KOPT-K1 (cell line): ENCODE data around the gene ACRBP.

Source experiments
- H3K27ac ChIP-seq: fragments of 200-600 bp; sonication (generic); 2 replicates; pipeline ENCODE4 v1.5.1; 2016; ENCODE audit warnings: antibody characterized with exemption, mild to moderate bottlenecking, low read depth, low read length; ENCODE audit not compliant: poor library complexity, severe bottlenecking
- H3K36me3 ChIP-seq: fragments of 200-600 bp; sonication (generic); 2 replicates; pipeline ENCODE4 v1.5.1; 2017; ENCODE audit warnings: antibody characterized with exemption, mild to moderate bottlenecking, low read length, moderate library complexity; ENCODE audit not compliant: insufficient read depth
- H3K9me3 ChIP-seq: fragments of 200-600 bp; sonication (generic); 2 replicates; pipeline ENCODE4 v1.5.1; 2017; ENCODE audit warnings: antibody characterized with exemption, low read length, mild to moderate bottlenecking; ENCODE audit not compliant: insufficient read depth, poor library complexity, severe bottlenecking

Gene ACRBP

DNA sequence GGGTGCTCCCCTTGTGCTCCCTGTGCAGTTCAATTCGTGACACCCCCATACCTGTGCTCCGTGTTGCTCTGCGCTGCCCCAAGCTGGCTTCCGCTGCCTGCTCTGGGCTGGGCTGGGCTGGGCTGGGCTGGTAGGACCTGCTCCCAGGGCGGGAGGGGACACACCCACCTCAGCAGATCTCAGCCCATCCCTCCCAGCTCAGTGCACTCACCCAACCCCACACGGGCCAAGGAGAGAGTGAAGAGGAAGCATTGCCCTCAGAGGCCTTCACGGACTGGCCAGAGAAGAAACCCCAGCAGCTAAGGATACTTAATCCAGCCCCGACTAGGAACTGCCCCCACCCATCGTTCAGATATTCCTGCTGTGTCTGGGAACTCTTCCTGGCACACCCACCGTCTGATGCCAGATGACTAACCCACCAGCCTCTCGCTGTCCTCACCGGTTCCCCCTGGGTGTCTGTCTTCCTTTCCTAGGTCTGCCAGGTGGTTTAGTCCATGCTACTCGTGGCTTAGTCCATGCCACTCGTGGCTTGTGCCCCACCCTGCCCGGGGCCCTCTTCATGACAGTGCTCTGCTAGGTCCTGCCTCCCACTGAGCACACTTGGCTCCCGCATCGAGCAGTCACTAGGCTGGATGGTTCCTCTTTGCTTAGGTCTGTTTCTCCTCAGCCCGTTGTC, 11.2 kb downstream of the ACRBP start, which contains the start of gene LPAR5:
Gene LPAR5, minus strand, starts transcription at position 104 of the 676 bp plus-strand sequence. CDS start 14,711 bp downstream, outside the sequence.
- Histone ChIP-seq H3K9me3 (no peaks in the 10 kb centered on the region), H3K27ac (peak within 1 kb of the TSS; percentile 93), H3K36me3 (no peaks in the 10 kb centered on the region)

DNA sequence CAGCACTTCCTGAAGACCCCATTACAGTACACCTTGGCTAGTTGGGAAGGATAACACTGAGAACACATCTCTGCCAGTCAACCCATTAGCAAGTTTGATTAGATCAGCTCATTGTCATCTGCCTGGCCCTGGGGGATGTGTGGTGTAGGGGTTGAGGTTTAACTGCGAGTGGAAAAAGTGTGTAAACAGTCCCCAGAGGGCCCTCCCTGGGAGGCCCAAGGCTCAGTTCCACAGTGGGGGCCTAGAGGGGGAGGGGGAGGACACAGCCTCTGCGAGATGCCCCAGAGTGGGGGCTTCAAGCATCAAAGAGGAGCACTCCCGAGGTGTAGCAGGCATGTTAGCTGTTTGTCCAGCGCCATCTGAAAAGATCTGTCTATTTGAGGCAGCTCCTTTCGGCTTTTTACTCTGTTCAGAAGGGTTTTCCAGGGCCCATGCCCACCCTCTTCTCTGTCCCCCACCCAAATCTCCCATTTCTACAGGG, 11.8 kb downstream of the ACRBP start:
- H3K27ac ChIP-seq: peak overlapping the region; percentile 93
- H3K9me3 ChIP-seq: no peaks in the 10 kb centered on the region
- no peaks in the 10 kb centered on the region for H3K36me3 ChIP-seq

DNA sequence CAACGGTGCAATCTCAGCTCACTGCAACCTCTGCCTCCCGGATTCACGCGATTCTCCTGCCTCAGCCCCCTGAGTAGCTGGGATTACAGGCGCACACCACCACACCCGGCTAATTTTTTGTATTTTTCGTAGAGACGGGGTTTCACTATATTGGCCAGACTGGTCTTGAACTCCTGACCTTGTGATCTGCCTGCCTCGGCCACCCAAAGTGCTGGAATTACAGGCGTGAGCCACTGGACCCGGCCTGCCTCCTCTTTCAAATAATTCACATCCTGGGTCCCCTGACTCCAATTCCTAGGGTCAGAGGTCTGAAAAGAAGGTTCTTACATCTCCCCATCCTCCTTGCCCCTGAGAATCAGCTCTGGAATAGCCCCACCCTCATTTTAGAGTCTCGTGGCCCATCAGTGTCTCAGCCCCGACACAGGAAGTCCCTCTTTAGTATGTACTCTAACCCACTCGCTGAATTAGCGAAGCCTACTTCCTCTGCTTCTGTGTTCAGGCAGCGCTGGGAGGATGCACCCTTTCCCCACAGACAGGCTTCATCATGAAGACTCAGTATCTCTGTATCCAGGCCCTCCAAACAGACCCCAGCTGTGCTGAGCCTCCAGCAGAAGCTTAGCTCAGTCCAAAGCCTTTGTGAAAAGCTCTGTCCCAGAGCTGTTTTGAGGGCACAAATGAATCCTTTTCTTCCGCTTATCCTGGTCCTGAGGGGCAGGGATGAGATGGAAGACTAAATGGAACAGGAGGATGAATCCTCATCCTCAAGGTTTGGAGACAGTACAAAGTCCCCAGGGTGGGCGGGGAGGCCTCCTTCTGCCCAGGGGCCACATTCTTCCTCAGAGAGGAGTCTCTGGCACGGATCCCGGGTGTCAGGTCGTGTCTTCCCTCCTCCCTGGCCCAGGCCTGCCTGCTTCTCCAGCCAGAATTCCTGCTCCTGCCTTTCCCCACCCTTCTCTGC, 14.9 kb downstream of the ACRBP start:
- H3K9me3 ChIP-seq: no peaks in the 10 kb centered on the region
- H3K27ac ChIP-seq: peak overlapping the region; percentile 93
- H3K36me3 ChIP-seq: no peaks in the 10 kb centered on the region

DNA sequence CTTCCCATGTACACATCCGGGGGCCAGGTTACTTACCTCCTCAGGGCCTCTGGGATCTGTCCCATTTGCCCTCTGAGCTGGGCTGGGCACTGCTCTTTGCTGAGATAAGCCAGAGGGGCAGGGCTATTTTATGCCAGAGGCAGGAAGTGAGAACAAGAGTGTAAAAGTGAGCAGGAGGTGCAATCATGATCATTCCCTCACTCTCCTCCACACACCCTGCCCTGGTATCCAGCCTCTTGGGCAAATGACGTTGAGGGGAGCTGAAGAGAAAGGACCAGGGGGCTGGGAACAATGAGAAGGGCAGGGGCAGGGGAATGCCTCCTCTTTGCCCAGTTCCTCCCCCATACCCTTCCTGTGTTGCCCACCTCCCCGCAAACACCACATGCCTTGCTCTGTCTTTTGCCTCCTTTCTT, 15.7 kb downstream of the ACRBP start:
- H3K36me3 ChIP-seq: no peaks in the 10 kb centered on the region
- peak overlapping the region; percentile 93 for H3K27ac ChIP-seq
- H3K9me3 ChIP-seq: no peaks in the 10 kb centered on the region

DNA sequence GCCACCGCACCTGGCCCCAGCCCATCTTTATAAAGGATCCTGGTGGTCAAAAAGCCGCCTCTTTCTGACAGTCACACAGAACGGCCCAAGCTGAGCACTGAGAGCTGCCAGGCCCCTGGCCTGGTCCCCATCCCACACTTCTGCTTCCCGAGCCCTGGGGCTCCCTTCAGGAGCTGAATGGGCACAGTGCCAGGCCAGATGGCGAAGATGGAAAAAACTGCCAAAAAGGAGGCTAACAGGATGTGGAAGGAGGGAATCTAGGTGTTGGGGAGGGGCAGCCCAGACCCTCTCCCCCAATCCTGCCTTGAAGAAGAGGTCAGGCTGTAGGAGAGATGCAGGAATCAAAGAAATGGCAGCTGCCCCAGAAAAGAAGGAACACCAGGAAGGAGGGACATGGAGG, 16.5 kb downstream of the ACRBP start:
- peak overlapping the region; percentile 93 for H3K27ac ChIP-seq
- H3K9me3 ChIP-seq: no peaks in the 10 kb centered on the region

DNA sequence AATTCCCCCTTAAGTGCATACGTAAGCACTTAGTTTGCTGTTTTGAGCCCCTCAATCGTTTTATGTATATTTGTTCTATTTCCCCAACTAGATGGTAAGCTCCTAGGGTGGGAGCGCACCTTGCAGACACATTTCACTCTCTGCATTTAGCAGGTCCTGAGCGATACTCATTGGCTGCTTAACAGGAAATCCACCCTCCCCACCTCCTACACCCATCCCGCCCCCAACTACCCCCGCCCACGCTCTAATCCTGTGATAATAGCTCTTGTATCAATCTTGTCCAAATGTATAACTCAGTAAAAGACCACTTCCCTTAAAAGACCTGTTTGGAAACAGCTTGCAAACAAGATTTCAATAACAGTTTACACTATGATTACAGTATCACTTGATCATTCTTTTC, 19.6 kb downstream of the ACRBP start:
- Histone ChIP-seq H3K27ac (peak overlapping the region; percentile 74), H3K36me3 (peaks cover 6% of the 10 kb centered on the region; the same call in 1 of the 2 replicates), H3K9me3 (no peaks in the 10 kb centered on the region)

More for the DNA sequence above, 16.5 kb downstream of the ACRBP start:
- H3K36me3 ChIP-seq: no peaks in the 10 kb centered on the region

DNA sequence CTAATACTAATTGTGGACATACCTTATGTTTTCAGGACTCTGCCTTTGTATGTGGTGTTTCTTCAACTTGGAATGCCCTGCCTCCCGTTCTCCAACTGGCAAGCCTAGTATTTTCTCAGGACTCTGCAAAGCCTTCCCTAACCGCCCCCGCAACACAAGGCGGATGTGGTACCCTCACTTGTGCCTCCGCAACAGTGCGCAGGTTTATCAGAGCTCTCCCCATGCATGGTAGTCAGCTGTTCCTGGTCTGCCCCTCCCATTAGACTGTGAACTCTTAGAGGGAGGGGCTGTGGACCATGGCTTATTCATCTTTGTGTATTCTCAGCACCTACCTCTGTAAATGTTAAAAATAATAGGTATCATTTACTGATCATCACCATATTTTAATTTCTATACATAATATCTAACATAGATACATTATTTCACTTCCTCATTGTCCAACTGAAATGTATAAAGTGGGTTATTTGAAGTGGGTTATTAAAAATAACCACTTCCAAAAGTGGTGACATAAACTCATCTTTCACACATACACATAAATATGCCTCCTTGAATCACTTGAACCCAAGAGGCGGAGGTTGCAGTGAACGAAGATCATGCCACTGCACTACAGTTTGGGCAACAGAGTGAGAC, 20.5 kb downstream of the ACRBP start:
- Histone ChIP-seq H3K27ac (peak overlapping the region; percentile 74), H3K9me3 (no peaks in the 10 kb centered on the region), H3K36me3 (peaks cover 6% of the 10 kb centered on the region; the same call in 1 of the 2 replicates)

DNA sequence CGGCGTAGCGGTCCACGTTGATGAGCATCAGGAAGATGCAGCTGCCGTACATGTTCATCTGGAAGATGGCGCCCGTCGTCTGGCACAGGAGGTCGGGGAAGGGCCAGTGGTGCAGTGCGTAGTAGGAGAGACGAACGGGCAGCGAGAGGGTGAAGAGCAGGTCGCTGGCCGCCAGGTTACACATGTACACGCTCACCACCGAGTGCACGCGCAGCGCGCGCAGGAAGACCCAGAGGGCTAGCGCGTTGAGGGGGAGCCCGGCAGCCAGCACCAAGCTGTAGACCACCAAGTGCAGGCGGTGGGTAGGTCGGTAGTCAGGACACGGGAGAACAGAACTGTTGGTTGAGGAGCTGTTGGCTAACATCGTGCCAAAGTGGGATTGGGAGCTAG, 26.4 kb downstream of the ACRBP start:
- Histone ChIP-seq H3K9me3 (no peaks in the 10 kb centered on the region), H3K36me3 (peaks cover 26% of the 10 kb centered on the region), H3K27ac (peak overlapping the region; percentile 80)

DNA sequence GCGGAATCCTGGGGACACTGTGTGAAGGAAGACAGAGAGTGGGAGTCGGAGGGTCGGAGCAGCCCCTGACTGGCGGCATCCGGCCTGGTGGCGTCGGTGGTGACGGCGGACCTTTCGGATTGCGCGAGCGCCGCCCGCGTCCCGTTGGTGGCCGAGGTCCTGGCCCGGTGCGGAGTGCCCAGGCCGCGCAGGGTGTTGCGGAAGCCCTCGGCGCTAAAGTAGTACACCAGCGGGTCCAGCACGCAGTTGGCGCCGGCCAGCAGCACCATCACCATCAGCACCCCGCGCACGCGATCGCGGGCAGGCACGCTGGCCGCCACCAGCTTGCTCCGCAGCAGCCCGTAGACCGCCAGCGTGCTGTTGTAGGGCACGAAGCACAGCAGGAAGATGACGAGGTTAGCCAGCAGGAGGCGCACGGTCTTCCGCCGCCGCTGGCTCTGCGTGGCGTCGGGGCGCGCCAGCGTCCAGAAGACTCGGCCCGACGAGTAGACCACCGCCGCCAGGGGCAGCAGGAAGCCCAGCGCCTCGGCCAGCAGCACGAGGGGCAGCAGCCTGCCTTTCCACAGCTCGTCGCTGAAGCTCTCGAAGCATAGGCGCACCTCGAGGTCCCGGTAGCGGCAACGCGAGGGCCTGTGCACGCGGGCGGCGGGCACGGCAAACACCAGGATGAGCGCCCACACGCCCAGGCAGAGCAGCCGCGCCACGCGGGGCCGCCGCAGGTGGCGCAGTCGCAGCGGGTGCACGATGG, 26.9 kb downstream of the ACRBP start:
- peaks cover 26% of the 10 kb centered on the region for H3K36me3 ChIP-seq
- H3K27ac ChIP-seq: peak overlapping the region; percentile 80
- no peaks in the 10 kb centered on the region for H3K9me3 ChIP-seq

DNA sequence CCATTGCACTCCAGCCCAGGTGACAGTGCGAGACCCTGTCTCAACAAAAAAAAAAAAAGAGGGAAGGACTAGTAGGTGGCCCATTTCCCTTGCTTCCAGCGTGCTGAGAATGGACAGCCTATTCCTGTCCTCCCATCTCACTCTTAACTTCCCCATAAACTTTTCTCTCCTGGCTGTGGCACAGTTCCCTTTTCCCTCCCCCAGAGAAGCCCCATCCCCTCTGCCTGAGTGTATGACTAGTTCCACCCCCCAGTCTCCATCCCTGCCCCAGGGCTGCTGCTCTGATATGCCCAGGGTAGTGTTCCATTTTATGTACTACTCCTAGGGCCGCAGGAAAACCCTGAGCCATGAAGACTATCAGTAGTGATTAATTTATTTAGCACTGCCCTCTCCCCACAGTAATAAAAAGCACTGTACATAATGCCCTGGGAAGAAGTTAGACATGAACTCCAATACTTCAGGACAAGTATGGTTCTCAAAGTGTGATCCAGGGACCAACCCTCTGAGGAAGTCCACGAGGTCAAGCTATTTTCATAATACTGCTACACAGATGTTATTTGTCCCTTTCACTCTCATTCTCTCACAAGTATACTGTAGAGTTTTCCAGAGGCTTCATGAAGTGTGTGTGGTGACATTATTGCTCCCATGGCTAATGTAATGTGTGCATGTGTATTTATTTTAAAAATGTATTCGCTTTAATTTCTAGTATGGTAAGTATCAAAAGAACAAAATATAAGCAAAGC, 28.6 kb downstream of the ACRBP start:
- H3K27ac ChIP-seq: no peak overlapping the region

DNA sequence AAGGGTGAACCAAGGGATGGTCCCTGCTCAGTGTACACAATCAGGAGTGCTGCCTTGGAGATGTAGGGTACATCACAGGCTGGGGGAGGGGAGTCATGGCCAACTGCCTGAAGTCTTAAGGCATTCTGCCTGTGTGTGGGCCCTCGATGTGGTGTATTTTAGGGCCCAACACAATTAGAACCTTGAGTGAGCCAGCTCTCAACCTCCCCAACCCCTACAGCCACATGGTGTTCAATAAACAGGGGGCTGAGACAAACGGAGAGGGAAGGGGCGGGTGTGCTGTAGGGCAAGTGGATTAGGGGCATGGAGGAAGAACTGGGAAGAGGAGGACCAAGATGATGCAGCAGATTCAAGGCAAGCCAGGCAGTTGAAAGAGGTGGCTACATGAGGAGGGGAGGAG, 31.4 kb downstream of the ACRBP start:
- H3K36me3 ChIP-seq: peaks cover 20% of the 10 kb centered on the region
- peak overlapping the region; percentile 39 for H3K27ac ChIP-seq
- H3K9me3 ChIP-seq: no peaks in the 10 kb centered on the region

More for the DNA sequence above, 28.6 kb downstream of the ACRBP start:
- Histone ChIP-seq H3K9me3 (no peaks in the 10 kb centered on the region), H3K36me3 (peaks cover 25% of the 10 kb centered on the region)

DNA sequence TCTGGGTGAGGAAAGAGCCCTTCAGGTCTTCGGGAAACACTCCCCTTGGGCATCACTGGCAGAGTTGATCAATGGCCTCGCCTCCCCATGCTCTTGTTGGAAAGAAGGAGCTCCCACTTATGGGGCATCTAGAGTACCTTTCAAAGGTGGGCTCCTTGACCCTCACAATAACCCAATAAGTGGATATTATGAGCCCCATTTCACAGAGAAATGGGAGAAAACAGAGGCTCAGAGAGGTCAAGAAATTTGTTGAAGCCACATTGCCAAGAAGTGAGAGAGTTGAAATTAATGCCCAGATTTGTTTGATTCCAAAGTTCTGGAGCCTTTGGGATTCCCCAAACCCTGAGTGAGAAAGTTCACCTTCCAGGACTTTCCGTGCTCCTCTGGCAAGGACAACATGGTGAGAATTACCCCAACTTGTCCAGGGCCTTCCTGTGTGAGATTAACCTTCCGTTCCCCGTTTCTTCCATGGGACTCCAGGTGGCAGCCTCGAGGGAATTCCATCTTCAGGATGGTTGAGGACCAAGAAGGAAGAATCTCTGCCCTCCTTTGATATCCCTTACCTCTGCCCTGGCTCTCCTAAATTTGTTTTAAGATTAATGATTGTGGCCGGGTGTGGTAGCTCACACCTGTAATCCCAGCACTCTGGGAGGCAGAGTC, 32.6 kb downstream of the ACRBP start:
- no peaks in the 10 kb centered on the region for H3K9me3 ChIP-seq
- peaks cover 13% of the 10 kb centered on the region for H3K36me3 ChIP-seq
- peak overlapping the region; percentile 88 for H3K27ac ChIP-seq

DNA sequence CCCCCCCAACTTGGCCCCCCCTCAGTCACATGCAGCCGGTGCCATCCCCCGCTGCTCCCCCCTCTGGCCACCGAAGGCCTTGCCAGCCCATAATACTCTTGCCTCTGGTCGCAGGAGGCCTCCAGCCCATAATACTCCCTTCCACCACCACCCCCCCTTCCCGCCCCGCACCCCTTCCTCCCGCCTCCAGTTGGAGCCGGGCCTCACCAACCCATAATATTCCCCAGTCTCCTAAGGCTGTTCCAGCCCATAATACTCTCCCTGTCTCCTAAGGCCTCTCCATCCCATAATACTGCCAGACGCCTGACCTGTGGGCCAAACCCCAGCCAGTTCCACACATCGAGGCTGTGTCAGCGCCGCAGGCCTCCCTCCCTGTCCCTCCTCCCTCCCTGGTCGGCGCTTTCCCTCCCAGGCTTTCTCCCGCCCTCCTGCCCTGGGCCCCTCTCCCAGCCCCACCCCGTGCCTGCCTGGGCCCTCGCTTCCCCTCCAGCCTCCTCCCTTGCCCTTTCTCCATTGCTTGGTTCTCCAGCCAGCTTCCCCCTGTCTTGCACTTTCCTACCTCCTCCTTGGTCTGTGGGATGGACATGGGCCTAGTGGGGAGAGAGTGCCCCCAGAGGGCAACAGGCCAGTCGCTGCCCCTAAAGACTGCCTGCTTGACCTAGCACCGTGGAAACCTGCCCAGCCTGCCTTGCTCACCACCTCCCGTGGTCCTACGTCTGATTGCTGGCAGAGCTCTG, 33.3 kb downstream of the ACRBP start:
- Histone ChIP-seq H3K27ac (peak overlapping the region; percentile 88), H3K36me3 (peaks cover 6% of the 10 kb centered on the region; the same call in 1 of the 2 replicates), H3K9me3 (no peaks in the 10 kb centered on the region)
